HepG2 (cell line): ENCODE measurements around the gene MSI2. TPM values are rescaled to one million over a fixed set of nuclear protein-coding genes. Genes with fewer than 3 reads are reported as not detected.

Experiments used
- CHD2 ChIP-seq: IDR thresholded peaks from 2 replicates; pipeline ENCODE4 v1.6.1; 2011; ENCODE audit warnings: low read depth, low read length, improper control_type of control experiment
- ETV6 ChIP-seq: sonication (generic); formaldehyde crosslinking; conservative IDR thresholded peaks from 2 replicates; pipeline ENCODE4 v1.4.0; 2020; ENCODE audit warnings: missing genetic modification reagents
- GRHL1 ChIP-seq: sonication (generic); formaldehyde crosslinking; conservative IDR thresholded peaks from 2 replicates; pipeline ENCODE4 v1.8.0; 2022; ENCODE audit warnings: missing genetic modification reagents
- MLLT10 ChIP-seq: sonication (generic); formaldehyde crosslinking; IDR thresholded peaks from 2 replicates; pipeline ENCODE4 v1.4.0; 2020; ENCODE audit warnings: missing genetic modification reagents
- MLX ChIP-seq: IDR thresholded peaks from 2 replicates; pipeline ENCODE4 v1.6.1; 2016
- NCOA2 ChIP-seq: sonication (generic); formaldehyde crosslinking; IDR thresholded peaks from 2 replicates; pipeline ENCODE4 v1.8.0; 2022; ENCODE audit warnings: inconsistent platforms
- NR2F6 ChIP-seq, 2 experiments: IDR thresholded peaks; 2 replicates each; pipeline ENCODE4 v1.6.1; 2016; ENCODE audit warnings: antibody characterized with exemption in 1 of 2, mild to moderate bottlenecking in 1 of 2
- RFXANK ChIP-seq: IDR thresholded peaks from 2 replicates; pipeline ENCODE4 v1.6.1; 2016
- YY1 ChIP-seq: IDR thresholded peaks from 2 replicates; pipeline ENCODE4 v1.6.1; 2011; ENCODE audit warnings: low read length, low read depth, moderate library complexity, mild to moderate bottlenecking; ENCODE audit not compliant: insufficient read depth, insufficient replicate concordance
- ZNF292 ChIP-seq: sonication (generic); formaldehyde crosslinking; IDR thresholded peaks from 2 replicates; pipeline ENCODE4 v1.8.1; 2022; ENCODE audit warnings: mild to moderate bottlenecking, low read depth, missing genetic modification reagents, borderline replicate concordance
- ZNF564 ChIP-seq: sonication (generic); formaldehyde crosslinking; IDR thresholded peaks from 2 replicates; pipeline ENCODE4 v1.8.1; 2023; ENCODE audit warnings: mild to moderate bottlenecking, missing genetic modification reagents
- ZNF607 ChIP-seq: sonication (generic); formaldehyde crosslinking; IDR thresholded peaks from 2 replicates; pipeline ENCODE4 v1.5.1; 2020; ENCODE audit warnings: missing genetic modification reagents, mild to moderate bottlenecking, borderline replicate concordance
- ZNF639 ChIP-seq: conservative IDR thresholded peaks from 2 replicates; pipeline ENCODE4 v1.6.1; 2018; ENCODE audit warnings: missing genetic modification reagents
- ZNF691 ChIP-seq: sonication (generic); formaldehyde crosslinking; IDR thresholded peaks from 2 replicates; pipeline ENCODE4 v1.4.0; 2020; ENCODE audit warnings: missing genetic modification reagents, low read depth, mild to moderate bottlenecking, borderline replicate concordance
- ZNF772 ChIP-seq: sonication (generic); formaldehyde crosslinking; IDR thresholded peaks from 2 replicates; pipeline ENCODE4 v1.5.0; 2020; ENCODE audit warnings: mild to moderate bottlenecking, missing genetic modification reagents
- ZNF776 ChIP-seq: sonication (generic); formaldehyde crosslinking; IDR thresholded peaks from 2 replicates; pipeline ENCODE4 v1.4.0; 2020; ENCODE audit warnings: mild to moderate bottlenecking, missing genetic modification reagents
- polyA plus RNA-seq, 8 experiments: library from polyadenylated mRNA; depleted of rRNA in 3 of 8; stranded (reverse) in 7 of 8; unstranded in 1 of 8; fragments of >200 nt; fragmentation: Illumina TruSeq in 4 of 8; extraction: Trizol in 4 of 8; gene quantifications; 2 replicates each; pipeline versions ENCODE4 v1.2.1 to v1.2.3, GENCODE V29; 2011 to 2016; ENCODE audit warnings: low read depth in 4 of 8, missing spikeins in 1 of 8, mixed read lengths in 1 of 8; ENCODE audit not compliant: insufficient read depth in 1 of 8
- total RNA-seq, 5 experiments: library from RNA; depleted of rRNA; stranded (reverse); fragments of >200 nt; fragmentation: Illumina TruSeq; extraction: Trizol; gene quantifications; 2 replicates each; pipeline ENCODE4 v1.2.3, GENCODE V29; 2016; ENCODE audit warnings: low read depth in 1 of 5
- TF ChIP-seq, protein P1 (sequence below): sonication (generic); formaldehyde crosslinking; IDR thresholded peaks from 2 replicates; pipeline ENCODE4 v1.4.0; 2020; ENCODE audit warnings: mild to moderate bottlenecking, missing genetic modification reagents
- TF ChIP-seq, protein P2 (sequence below): sonication (generic); formaldehyde crosslinking; conservative IDR thresholded peaks from 2 replicates; pipeline ENCODE4 v1.8.0; 2022; ENCODE audit warnings: low read depth, missing genetic modification reagents
- TF ChIP-seq, protein P3 (sequence below): IDR thresholded peaks from 2 replicates; pipeline ENCODE4 v1.6.1; 2016; ENCODE audit warnings: low read depth
- TF ChIP-seq, protein P4 (sequence below): IDR thresholded peaks from 2 replicates; pipeline ENCODE4 v1.6.1; 2016; ENCODE audit warnings: control low read depth

The MSI2 gene
- total and polyA plus RNA-seq, 2 of the 13 experiments (the other 11 are each of a cell fraction or from before 2014, with no cell fraction given): 77.5 to 78.4 TPM

DNA sequence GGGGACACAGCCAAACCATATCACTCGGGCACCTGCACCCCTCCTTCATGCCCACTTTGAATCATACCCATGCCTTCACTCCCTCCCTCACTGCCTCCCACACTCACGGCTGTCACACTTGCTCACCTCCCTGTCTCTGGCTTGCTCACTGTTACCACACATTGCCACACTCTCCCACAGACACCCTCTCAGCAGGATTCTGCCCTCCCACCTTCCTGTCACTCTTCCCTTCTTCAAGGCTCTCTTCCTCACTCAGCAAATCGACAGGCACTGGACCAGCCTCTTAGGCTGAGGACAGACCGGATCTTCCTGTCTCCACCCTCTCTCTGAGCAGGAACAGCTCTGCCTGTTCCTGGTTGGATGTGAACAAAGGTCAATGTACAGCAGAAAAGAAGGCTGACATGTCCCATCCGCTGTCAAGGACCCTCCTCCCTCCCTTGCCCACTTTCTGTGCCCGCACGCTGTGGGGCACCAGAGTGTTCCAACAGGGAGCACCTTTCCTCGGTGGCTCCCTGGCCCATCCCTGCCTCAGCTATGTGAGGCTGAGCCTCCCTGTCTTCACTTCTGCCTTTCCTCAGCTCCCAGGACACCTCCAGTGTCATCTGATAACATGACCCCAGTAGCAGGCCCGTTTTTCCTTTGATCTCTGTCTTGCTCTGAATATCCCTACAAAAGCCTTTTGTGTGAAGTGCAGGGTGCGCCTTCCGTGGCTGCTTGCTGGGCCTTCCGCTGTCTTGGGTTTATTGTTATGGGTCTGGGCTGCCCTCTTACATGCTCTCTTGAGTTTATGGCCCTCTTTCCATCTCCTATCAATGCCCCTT lies 441.8 kb downstream of the MSI2 start (continued):
- TF ChIP-seq NR2F6 (IDR thresholded peaks at IDR 0.05): peak; percentile 89
- peak; percentile 87 for TF ChIP-seq NR2F6 (CRISPR knock-in tag; IDR thresholded peaks at IDR 0.05)
- no peak for TF ChIP-seq CHD2
- TF ChIP-seq ZNF639: no peak
- no peak for TF ChIP-seq ETV6 (CRISPR knock-in tag)
- no peak for TF ChIP-seq RFXANK (CRISPR knock-in tag)
- TF ChIP-seq GRHL1 (CRISPR knock-in tag): no peak
- TF ChIP-seq ZNF564 (CRISPR knock-in tag): no peak
- TF ChIP-seq YY1: no peak
- TF ChIP-seq, protein P1, sequence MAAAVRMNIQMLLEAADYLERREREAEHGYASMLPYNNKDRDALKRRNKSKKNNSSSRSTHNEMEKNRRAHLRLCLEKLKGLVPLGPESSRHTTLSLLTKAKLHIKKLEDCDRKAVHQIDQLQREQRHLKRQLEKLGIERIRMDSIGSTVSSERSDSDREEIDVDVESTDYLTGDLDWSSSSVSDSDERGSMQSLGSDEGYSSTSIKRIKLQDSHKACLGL (CRISPR knock-in tag): no peak
- TF ChIP-seq, protein P2, sequence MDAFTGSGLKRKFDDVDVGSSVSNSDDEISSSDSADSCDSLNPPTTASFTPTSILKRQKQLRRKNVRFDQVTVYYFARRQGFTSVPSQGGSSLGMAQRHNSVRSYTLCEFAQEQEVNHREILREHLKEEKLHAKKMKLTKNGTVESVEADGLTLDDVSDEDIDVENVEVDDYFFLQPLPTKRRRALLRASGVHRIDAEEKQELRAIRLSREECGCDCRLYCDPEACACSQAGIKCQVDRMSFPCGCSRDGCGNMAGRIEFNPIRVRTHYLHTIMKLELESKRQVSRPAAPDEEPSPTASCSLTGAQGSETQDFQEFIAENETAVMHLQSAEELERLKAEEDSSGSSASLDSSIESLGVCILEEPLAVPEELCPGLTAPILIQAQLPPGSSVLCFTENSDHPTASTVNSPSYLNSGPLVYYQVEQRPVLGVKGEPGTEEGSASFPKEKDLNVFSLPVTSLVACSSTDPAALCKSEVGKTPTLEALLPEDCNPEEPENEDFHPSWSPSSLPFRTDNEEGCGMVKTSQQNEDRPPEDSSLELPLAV (CRISPR knock-in tag): no peak
- no peak for TF ChIP-seq ZNF776 (CRISPR knock-in tag)
- TF ChIP-seq ZNF607: no peak
- no peak for TF ChIP-seq MLX (CRISPR knock-in tag)
- peak; percentile 86; the same call in 1 of the 2 replicates for TF ChIP-seq ZNF292 (CRISPR knock-in tag)
- no peak for TF ChIP-seq ZNF691 (CRISPR knock-in tag)
- no peak for TF ChIP-seq ZNF772 (CRISPR knock-in tag)
- TF ChIP-seq, protein P3, sequence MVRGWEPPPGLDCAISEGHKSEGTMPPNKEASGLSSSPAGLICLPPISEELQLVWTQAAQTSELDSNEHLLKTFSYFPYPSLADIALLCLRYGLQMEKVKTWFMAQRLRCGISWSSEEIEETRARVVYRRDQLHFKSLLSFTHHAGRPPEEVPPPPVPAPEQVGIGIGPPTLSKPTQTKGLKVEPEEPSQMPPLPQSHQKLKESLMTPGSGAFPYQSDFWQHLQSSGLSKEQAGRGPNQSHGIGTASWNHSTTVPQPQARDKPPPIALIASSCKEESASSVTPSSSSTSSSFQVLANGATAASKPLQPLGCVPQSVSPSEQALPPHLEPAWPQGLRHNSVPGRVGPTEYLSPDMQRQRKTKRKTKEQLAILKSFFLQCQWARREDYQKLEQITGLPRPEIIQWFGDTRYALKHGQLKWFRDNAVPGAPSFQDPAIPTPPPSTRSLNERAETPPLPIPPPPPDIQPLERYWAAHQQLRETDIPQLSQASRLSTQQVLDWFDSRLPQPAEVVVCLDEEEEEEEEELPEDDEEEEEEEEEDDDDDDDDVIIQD (CRISPR knock-in tag): peak; percentile 65; the same call in 1 of the 2 replicates
- no peak for TF ChIP-seq MLLT10 (CRISPR knock-in tag)
- no peak for TF ChIP-seq NCOA2 (CRISPR knock-in tag)
- TF ChIP-seq, protein P4, sequence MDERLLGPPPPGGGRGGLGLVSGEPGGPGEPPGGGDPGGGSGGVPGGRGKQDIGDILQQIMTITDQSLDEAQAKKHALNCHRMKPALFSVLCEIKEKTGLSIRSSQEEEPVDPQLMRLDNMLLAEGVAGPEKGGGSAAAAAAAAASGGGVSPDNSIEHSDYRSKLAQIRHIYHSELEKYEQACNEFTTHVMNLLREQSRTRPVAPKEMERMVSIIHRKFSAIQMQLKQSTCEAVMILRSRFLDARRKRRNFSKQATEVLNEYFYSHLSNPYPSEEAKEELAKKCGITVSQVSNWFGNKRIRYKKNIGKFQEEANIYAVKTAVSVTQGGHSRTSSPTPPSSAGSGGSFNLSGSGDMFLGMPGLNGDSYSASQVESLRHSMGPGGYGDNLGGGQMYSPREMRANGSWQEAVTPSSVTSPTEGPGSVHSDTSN (CRISPR knock-in tag): no peak
